ENCODE data around the gene TRPV2. TPM values are rescaled to one million over a fixed set of nuclear protein-coding genes. Genes with fewer than 3 reads are reported as not detected.

TRPV2 gene
- total and polyA plus RNA-seq, 2 of the 4 experiments (the other 2 are of a cell fraction), result 30.8 to 32.8 TPM

GRCh38 chr17:16383216-16383615 lies 32.2 kb upstream of the TRPV2 start:
- H3K27me3 ChIP-seq (ENCODE audit: control insufficient read depth, insufficient read depth, low read length), result no peaks in the 10 kb centered on the region
- dilution Hi-C loops (cut with HindIII; ENCODE audit: low sequenced_read_pairs, unreplicated experiment), result no loop called here
- H3K4me3 ChIP-seq (ENCODE audit: insufficient read depth, low read depth, low read length), result no peak overlapping the region
- H2AK9ac ChIP-seq (replicated peaks; ENCODE audit: low read depth, low read length, poor library complexity), result no peak overlapping the region
- no TSS peak for BruUV-seq (replicated peaks)
- H2BK5ac ChIP-seq (ENCODE audit: low read depth, low read length, poor library complexity, severe bottlenecking), result no peak overlapping the region
- H2BK15ac ChIP-seq (ENCODE audit: low read depth, low read length), result no peak overlapping the region
- no peak overlapping the region for H4K91ac ChIP-seq (ENCODE audit: insufficient read depth, low read depth, low read length)
- no peak overlapping the region for H4K5ac ChIP-seq (ENCODE audit: low read depth, low read length)
- no peak overlapping the region for H2BK120ac ChIP-seq (ENCODE audit: low read depth, low read length)
- peaks cover 42% of the 10 kb centered on the region for H4K20me1 ChIP-seq (ENCODE audit: insufficient read depth, low read length)
- no peak overlapping the region for H2AFZ ChIP-seq (replicated peaks; ENCODE audit: low read length, poor library complexity)
- in situ Hi-C loops (cut with MboI; ENCODE audit: low sequenced_read_pairs), result loop anchor here (5.0 kb wide), 1 partner anchor 54 kb away; no protein-coding TSS in a partner anchor
- peaks cover 20% of the 10 kb centered on the region for H3K36me3 ChIP-seq (ENCODE audit: control insufficient read depth, insufficient read depth, low read length)
- no peak overlapping the region for H3K4ac ChIP-seq (ENCODE audit: low read depth, low read length)
- H3K79me1 ChIP-seq (ENCODE audit: low read depth in 1 of 2, low read length in 2 of 2), result peaks cover 7 to 30% of the 10 kb centered on the region in 2 experiments; a peak in 3 of 4 replicates
- 76% methylated on average over 2 of the region's 4 CpGs; no CpG with 5 or more reads in 1 of the 2 experiments for WGBS, 2 experiments (ENCODE audit: extremely low coverage in 2 of 2, insufficient read length in 1 of 2)
- H2AK5ac ChIP-seq (ENCODE audit: low read depth, low read length), result no peak overlapping the region
- ChIA-PET CTCF (no interaction called here), POLR2A (ENCODE audit: unreplicated experiment) (no interaction called here)
- TF ChIP-seq POLR2A (IDR thresholded peaks at IDR 0.05; ENCODE audit: low read depth, low read length) (peak; percentile 57; the same call in 1 of the 2 replicates), USF2 (IDR thresholded peaks at IDR 0.05; ENCODE audit: low read depth, low read length) (no peak)
- peak overlapping the region; percentile 41; the same call in 1 of the 2 replicates for H3K4me2 ChIP-seq (ENCODE audit: low read depth, low read length)
- H3K4me1 ChIP-seq (ENCODE audit: control insufficient read depth, insufficient read depth, low read length), result peaks cover 4% of the 10 kb centered on the region; the same call in 1 of the 2 replicates
- intact Hi-C loops (cut with micrococcal nuclease), result no loop called here
- no peak overlapping the region for H3K14ac ChIP-seq (replicated peaks; ENCODE audit: low read depth, low read length)
- no peak overlapping the region for H4K8ac ChIP-seq (ENCODE audit: low read depth in 2 of 2, low read length in 2 of 2)
- DNase-seq (no peak), ATAC-seq (ENCODE audit: low read depth) (no peak)
- H2BK20ac ChIP-seq (ENCODE audit: low read depth, low read length), result no peak overlapping the region
- no peak overlapping the region for H3K9ac ChIP-seq (ENCODE audit: low read depth, low read length)
- no peak overlapping the region for H3K18ac ChIP-seq (ENCODE audit: low read depth, low read length)
- no peak overlapping the region for H3K27ac ChIP-seq (ENCODE audit: insufficient read depth, low read length)
- H3K9me1 ChIP-seq (ENCODE audit: insufficient read depth, low read length), result 0 out of 2 replicates have a peak, but pooled peaks cover 6% of the 10 kb centered on the region
- H3K56ac ChIP-seq (ENCODE audit: extremely low read depth, insufficient read depth, low read length), result no peak overlapping the region
- no peaks in the 10 kb centered on the region for H3K9me3 ChIP-seq (ENCODE audit: control insufficient read depth, insufficient read depth, low read length)
- H3K23ac ChIP-seq (ENCODE audit: low read depth, low read length), result no peak overlapping the region

Data from IMR-90 (cell line).